ENCODE data around the gene SPECC1. TPM values are rescaled to one million over a fixed set of nuclear protein-coding genes. Genes with fewer than 3 reads are reported as not detected.

Gene SPECC1
- total and polyA plus RNA-seq, 2 of the 4 experiments (the other 2 are of a cell fraction), result 16.9 to 26.2 TPM

DNA sequence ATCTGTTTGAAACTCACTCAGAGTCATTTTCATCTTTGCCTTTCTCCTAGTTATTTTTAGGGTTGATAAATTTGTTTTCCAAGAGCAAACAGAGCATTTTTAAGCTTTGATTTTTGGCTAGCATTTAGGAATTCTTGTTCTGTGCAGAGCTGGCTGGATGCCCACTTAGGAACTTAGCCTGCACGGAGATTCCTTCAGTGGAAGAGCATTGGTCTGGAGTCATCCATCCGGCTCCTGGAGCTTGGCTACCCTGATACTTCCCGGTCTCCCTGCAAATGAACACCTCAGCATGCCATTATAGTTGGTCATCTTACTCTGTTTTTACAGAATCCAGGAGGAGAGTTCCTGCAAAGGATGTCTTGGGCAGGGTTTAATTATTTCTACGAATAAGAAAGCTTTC is 57.1 kb downstream of the SPECC1 start:
- no peak overlapping the region for H3K56ac ChIP-seq (ENCODE audit: extremely low read depth, insufficient read depth, low read length)
- no peak overlapping the region for H2AFZ ChIP-seq (replicated peaks; ENCODE audit: low read length, poor library complexity)
- no peak overlapping the region for H4K91ac ChIP-seq (ENCODE audit: insufficient read depth, low read depth, low read length)
- H3K23ac ChIP-seq (ENCODE audit: low read depth, low read length), result no peak overlapping the region
- no peak overlapping the region for H3K4me3 ChIP-seq (ENCODE audit: insufficient read depth, low read depth, low read length)
- H3K27me3 ChIP-seq (ENCODE audit: control insufficient read depth, insufficient read depth, low read length), result no peaks in the 10 kb centered on the region
- H2AK9ac ChIP-seq (replicated peaks; ENCODE audit: low read depth, low read length, poor library complexity), result no peak overlapping the region
- WGBS, 2 experiments (ENCODE audit: extremely low coverage in 2 of 2, insufficient read length in 1 of 2), result no CpG with 5 or more reads among the region's 4 CpGs
- in situ Hi-C loops (cut with MboI; ENCODE audit: low sequenced_read_pairs) (no loop called here), intact Hi-C loops (cut with micrococcal nuclease) (no loop called here), dilution Hi-C loops (cut with HindIII; ENCODE audit: low sequenced_read_pairs, unreplicated experiment) (no loop called here)
- no peaks in the 10 kb centered on the region for H3K36me3 ChIP-seq (ENCODE audit: control insufficient read depth, insufficient read depth, low read length)
- no peak overlapping the region for H3K4ac ChIP-seq (ENCODE audit: low read depth, low read length)
- peak; percentile 80 for DNase-seq
- no peak overlapping the region for H4K8ac ChIP-seq (ENCODE audit: low read depth in 2 of 2, low read length in 2 of 2)
- no peaks in the 10 kb centered on the region for H4K20me1 ChIP-seq (ENCODE audit: insufficient read depth, low read length)
- H3K27ac ChIP-seq (ENCODE audit: insufficient read depth, low read length), result no peak overlapping the region
- no peak overlapping the region for H3K14ac ChIP-seq (replicated peaks; ENCODE audit: low read depth, low read length)
- no peak overlapping the region for H3K9ac ChIP-seq (ENCODE audit: low read depth, low read length)
- no peak overlapping the region for H3K4me2 ChIP-seq (ENCODE audit: low read depth, low read length)
- no TSS peak for BruUV-seq (replicated peaks)
- no peak overlapping the region for H2BK5ac ChIP-seq (ENCODE audit: low read depth, low read length, poor library complexity, severe bottlenecking)
- POLR2A ChIA-PET (ENCODE audit: unreplicated experiment), result interaction anchor here (0.6 kb wide), 1 partner anchor 58 kb away, joined by 3 read pairs; no protein-coding TSS in a partner anchor
- no peak overlapping the region for H2BK120ac ChIP-seq (ENCODE audit: low read depth, low read length)
- H2AK5ac ChIP-seq (ENCODE audit: low read depth, low read length), result no peak overlapping the region
- TF ChIP-seq RCOR1 (IDR thresholded peaks at IDR 0.05; ENCODE audit: insufficient replicate concordance, low read length) (no peak), BHLHE40 (IDR thresholded peaks at IDR 0.05; ENCODE audit: low read depth, low read length) (no peak), POLR2A (IDR thresholded peaks at IDR 0.05; ENCODE audit: low read depth, low read length) (no peak), SMC3 (IDR thresholded peaks at IDR 0.05; ENCODE audit: low read depth, low read length) (no peak), RFX5 (IDR thresholded peaks at IDR 0.05; ENCODE audit: low read depth, low read length) (no peak), CHD1 (IDR thresholded peaks at IDR 0.05; ENCODE audit: low read depth, low read length) (no peak), MXI1 (IDR thresholded peaks at IDR 0.05; ENCODE audit: borderline replicate concordance, low read depth, low read length) (no peak)
- TF ChIP-seq, protein P1, sequence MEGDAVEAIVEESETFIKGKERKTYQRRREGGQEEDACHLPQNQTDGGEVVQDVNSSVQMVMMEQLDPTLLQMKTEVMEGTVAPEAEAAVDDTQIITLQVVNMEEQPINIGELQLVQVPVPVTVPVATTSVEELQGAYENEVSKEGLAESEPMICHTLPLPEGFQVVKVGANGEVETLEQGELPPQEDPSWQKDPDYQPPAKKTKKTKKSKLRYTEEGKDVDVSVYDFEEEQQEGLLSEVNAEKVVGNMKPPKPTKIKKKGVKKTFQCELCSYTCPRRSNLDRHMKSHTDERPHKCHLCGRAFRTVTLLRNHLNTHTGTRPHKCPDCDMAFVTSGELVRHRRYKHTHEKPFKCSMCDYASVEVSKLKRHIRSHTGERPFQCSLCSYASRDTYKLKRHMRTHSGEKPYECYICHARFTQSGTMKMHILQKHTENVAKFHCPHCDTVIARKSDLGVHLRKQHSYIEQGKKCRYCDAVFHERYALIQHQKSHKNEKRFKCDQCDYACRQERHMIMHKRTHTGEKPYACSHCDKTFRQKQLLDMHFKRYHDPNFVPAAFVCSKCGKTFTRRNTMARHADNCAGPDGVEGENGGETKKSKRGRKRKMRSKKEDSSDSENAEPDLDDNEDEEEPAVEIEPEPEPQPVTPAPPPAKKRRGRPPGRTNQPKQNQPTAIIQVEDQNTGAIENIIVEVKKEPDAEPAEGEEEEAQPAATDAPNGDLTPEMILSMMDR (conservative IDR thresholded peaks at IDR 0.05; ENCODE audit: low read depth, low read length), result no peak
- no peaks in the 10 kb centered on the region for H3K9me3 ChIP-seq (ENCODE audit: control insufficient read depth, insufficient read depth, low read length)
- no peak overlapping the region for H2BK20ac ChIP-seq (ENCODE audit: low read depth, low read length)
- no peaks in the 10 kb centered on the region for H3K79me1 ChIP-seq (ENCODE audit: low read depth in 1 of 2, low read length in 2 of 2)
- peak; percentile 57 for ATAC-seq (ENCODE audit: low read depth)
- H4K5ac ChIP-seq (ENCODE audit: low read depth, low read length), result no peak overlapping the region
- no peak overlapping the region for H3K18ac ChIP-seq (ENCODE audit: low read depth, low read length)
- H2BK15ac ChIP-seq (ENCODE audit: low read depth, low read length), result no peak overlapping the region
- H3K4me1 ChIP-seq (ENCODE audit: control insufficient read depth, insufficient read depth, low read length), result peaks cover 7% of the 10 kb centered on the region
- peaks cover 4% of the 10 kb centered on the region; the same call in 1 of the 2 replicates for H3K9me1 ChIP-seq (ENCODE audit: insufficient read depth, low read length)
- CTCF ChIA-PET, result interaction anchor here (0.6 kb wide), 3 partner anchors 47 to 1029 kb away, joined by 3 read pairs; no protein-coding TSS in a partner anchor

Measured in IMR-90 (cell line).